IMR-90 (cell line): ENCODE measurements around the gene TRAPPC2L. TPM values are rescaled to one million over a fixed set of nuclear protein-coding genes. Genes with fewer than 3 reads are reported as not detected.

Source experiments
- ATAC-seq: fragments of 200-7000 bp; cut with Tn5 transposase; 2 replicates; pipeline ENCODE4 v1.9.1; 2020; ENCODE audit warnings: low read depth, mild to moderate bottlenecking, moderate library complexity
- BruUV-seq: library from RNA; stranded (reverse); fragments of 400-500 nt; replicated peaks from 2 replicates; lab custom pipeline; 2021; lab: Mats Ljungman, UMichigan
- CTCF ChIA-PET: fragments of 300-600 bp; formaldehyde crosslinking; extraction: SDS; loops from one replicate; lab custom pipeline; 2021; ENCODE audit warnings: antibody characterized with exemption; lab: Yijun Ruan, JAX
- POLR2A ChIA-PET: fragments of 300-600 bp; sonication (Branson Sonifier 250); formaldehyde crosslinking; loops from one replicate; lab custom pipeline; 2022; ENCODE audit warnings: antibody characterized with exemption; ENCODE audit not compliant: unreplicated experiment; lab: Charles Lee
- DNase-seq: peaks from one replicate; pipeline ENCODE4 v3.0.0; 2013
- H2AFZ ChIP-seq: replicated peaks from 2 replicates; pipeline ENCODE3; 2013; ENCODE audit warnings: low read length, mild to moderate bottlenecking; ENCODE audit not compliant: poor library complexity
- H2AK5ac ChIP-seq: 2 replicates; pipeline ENCODE4 v1.6.1; 2013; ENCODE audit warnings: low read depth, low read length, inconsistent platforms
- H2AK9ac ChIP-seq: replicated peaks from 2 replicates; pipeline ENCODE3; 2013; ENCODE audit warnings: mild to moderate bottlenecking, low read depth, low read length, moderate library complexity; ENCODE audit not compliant: poor library complexity
- H2BK120ac ChIP-seq: 2 replicates; pipeline ENCODE4 v1.6.1; 2013; ENCODE audit warnings: low read depth, low read length, inconsistent platforms
- H2BK15ac ChIP-seq: 3 replicates; pipeline ENCODE4 v1.6.1; 2013; ENCODE audit warnings: low read depth, low read length, inconsistent platforms
- H2BK20ac ChIP-seq: 2 replicates; pipeline ENCODE4 v1.6.1; 2013; ENCODE audit warnings: low read depth, mild to moderate bottlenecking, inconsistent platforms, low read length, moderate library complexity
- H2BK5ac ChIP-seq: 2 replicates; pipeline ENCODE4 v1.6.1; 2013; ENCODE audit warnings: mild to moderate bottlenecking, low read depth, low read length, inconsistent platforms; ENCODE audit not compliant: poor library complexity, severe bottlenecking
- H3K14ac ChIP-seq: replicated peaks from 2 replicates; pipeline ENCODE4 v1.6.1; 2013; ENCODE audit warnings: low read depth, low read length, inconsistent platforms
- H3K18ac ChIP-seq: 2 replicates; pipeline ENCODE4 v1.6.1; 2013; ENCODE audit warnings: low read depth, low read length, control low read depth
- H3K23ac ChIP-seq: 2 replicates; pipeline ENCODE4 v1.6.1; 2013; ENCODE audit warnings: low read depth, low read length, inconsistent platforms
- H3K27ac ChIP-seq: 2 replicates; pipeline ENCODE4 v1.5.1; 2013; ENCODE audit warnings: mild to moderate bottlenecking, control low read depth, low read length; ENCODE audit not compliant: insufficient read depth
- H3K27me3 ChIP-seq: 2 replicates; pipeline ENCODE4 v1.6.1; 2013; ENCODE audit warnings: low read length; ENCODE audit not compliant: control insufficient read depth, insufficient read depth
- H3K36me3 ChIP-seq: 2 replicates; pipeline ENCODE4 v1.6.1; 2013; ENCODE audit warnings: low read length, mixed read lengths; ENCODE audit not compliant: control insufficient read depth, insufficient read depth
- H3K4ac ChIP-seq: 2 replicates; pipeline ENCODE4 v1.6.1; 2013; ENCODE audit warnings: low read depth, low read length, inconsistent platforms
- H3K4me1 ChIP-seq: 2 replicates; pipeline ENCODE4 v1.6.1; 2013; ENCODE audit warnings: low read length, mixed read lengths; ENCODE audit not compliant: control insufficient read depth, insufficient read depth
- H3K4me2 ChIP-seq: 2 replicates; pipeline ENCODE4 v1.6.1; 2013; ENCODE audit warnings: low read depth, mild to moderate bottlenecking, control low read depth, low read length, moderate library complexity
- H3K4me3 ChIP-seq: 2 replicates; pipeline ENCODE4 v1.5.1; 2013; ENCODE audit warnings: low read depth, mild to moderate bottlenecking, control low read depth, low read length, moderate library complexity; ENCODE audit not compliant: insufficient read depth
- H3K56ac ChIP-seq: 2 replicates; pipeline ENCODE4 v1.6.1; 2013; ENCODE audit warnings: low read length, inconsistent platforms; ENCODE audit not compliant: insufficient read depth; ENCODE audit errors: extremely low read depth
- H3K79me1 ChIP-seq, 2 experiments: 2 replicates each; pipeline ENCODE4 v1.6.1; 2013; ENCODE audit warnings: low read length in 2 of 2, inconsistent platforms in 1 of 2, low read depth in 1 of 2
- H3K9ac ChIP-seq: 2 replicates; pipeline ENCODE4 v1.6.1; 2013; ENCODE audit warnings: low read depth, low read length, control low read depth
- H3K9me1 ChIP-seq: 2 replicates; pipeline ENCODE4 v1.6.1; 2013; ENCODE audit warnings: low read length, inconsistent platforms; ENCODE audit not compliant: insufficient read depth
- H3K9me3 ChIP-seq: 2 replicates; pipeline ENCODE4 v1.6.1; 2013; ENCODE audit warnings: low read length; ENCODE audit not compliant: control insufficient read depth, insufficient read depth
- H4K20me1 ChIP-seq: 2 replicates; pipeline ENCODE4 v1.6.1; 2013; ENCODE audit warnings: low read length, inconsistent platforms; ENCODE audit not compliant: insufficient read depth
- H4K5ac ChIP-seq: 2 replicates; pipeline ENCODE4 v1.6.1; 2013; ENCODE audit warnings: mild to moderate bottlenecking, low read depth, low read length, control low read depth
- H4K8ac ChIP-seq, 2 experiments: 2 replicates each; pipeline ENCODE4 v1.6.1; 2013; ENCODE audit warnings: low read depth in 2 of 2, low read length in 2 of 2, control low read depth in 1 of 2, inconsistent platforms in 1 of 2
- H4K91ac ChIP-seq: 2 replicates; pipeline ENCODE4 v1.6.1; 2013; ENCODE audit warnings: low read depth, low read length, inconsistent platforms; ENCODE audit not compliant: insufficient read depth
- BHLHE40 ChIP-seq: fragments of 150-350 bp; IDR thresholded peaks from 2 replicates; pipeline ENCODE4 v1.6.1; 2016; ENCODE audit warnings: mild to moderate bottlenecking, low read depth, low read length
- CEBPB ChIP-seq: IDR thresholded peaks from 2 replicates; pipeline ENCODE4 v1.6.1; 2012; ENCODE audit warnings: low read depth, low read length, improper control_type of control experiment
- CHD1 ChIP-seq: IDR thresholded peaks from 2 replicates; pipeline ENCODE4 v1.6.1; 2012; ENCODE audit warnings: low read depth, low read length, improper control_type of control experiment
- FOS ChIP-seq: fragments of 150-350 bp; IDR thresholded peaks from 2 replicates; pipeline ENCODE4 v1.6.1; 2016; ENCODE audit warnings: low read depth, low read length
- MAFK ChIP-seq: IDR thresholded peaks from 2 replicates; pipeline ENCODE4 v1.6.1; 2012; ENCODE audit warnings: low read depth, low read length, improper control_type of control experiment
- MAZ ChIP-seq: IDR thresholded peaks from 2 replicates; pipeline ENCODE4 v1.6.1; 2012; ENCODE audit warnings: low read depth, mild to moderate bottlenecking, low read length, improper control_type of control experiment, moderate library complexity, borderline replicate concordance
- MXI1 ChIP-seq: IDR thresholded peaks from 2 replicates; pipeline ENCODE4 v1.6.1; 2012; ENCODE audit warnings: low read depth, mild to moderate bottlenecking, low read length, moderate library complexity, borderline replicate concordance
- NFE2L2 ChIP-seq: fragments of 150-350 bp; IDR thresholded peaks from 2 replicates; pipeline ENCODE4 v1.6.1; 2016; ENCODE audit warnings: low read depth, mild to moderate bottlenecking, low read length
- POLR2A ChIP-seq: IDR thresholded peaks from 2 replicates; pipeline ENCODE4 v1.6.1; 2012; ENCODE audit warnings: mild to moderate bottlenecking, low read depth, low read length
- RAD21 ChIP-seq: IDR thresholded peaks from 2 replicates; pipeline ENCODE4 v1.6.1; 2012; ENCODE audit warnings: low read length, improper control_type of control experiment
- RCOR1 ChIP-seq: IDR thresholded peaks from 2 replicates; pipeline ENCODE4 v1.6.1; 2012; ENCODE audit warnings: mild to moderate bottlenecking, low read length, improper control_type of control experiment; ENCODE audit not compliant: insufficient replicate concordance
- RFX5 ChIP-seq: IDR thresholded peaks from 2 replicates; pipeline ENCODE4 v1.8.0; 2012; ENCODE audit warnings: low read depth, mild to moderate bottlenecking, low read length, moderate library complexity
- SMC3 ChIP-seq: fragments of 150-350 bp; IDR thresholded peaks from 2 replicates; pipeline ENCODE4 v1.6.1; 2016; ENCODE audit warnings: low read depth, mild to moderate bottlenecking, antibody characterized with exemption, low read length, moderate library complexity
- WGBS, 2 experiments: methylation state at CpG; one replicate each; pipeline versions ENCODE4 v1.1.5 to v1.1.7; 2013; ENCODE audit warnings: missing lambda C conversion rate in 2 of 2; ENCODE audit not compliant: insufficient read length in 1 of 2; ENCODE audit errors: extremely low coverage in 2 of 2; 5-methylcytosine and 5-hydroxymethylcytosine counted together
- dilution Hi-C: fragments of 300-500 bp; cut with HindIII; formaldehyde crosslinking; loops from one replicate; pipeline ENCODE4 v1.14.3; 2018; ENCODE audit warnings: low sequenced_read_pairs; ENCODE audit not compliant: unreplicated experiment
- in situ Hi-C: fragments of 300-500 bp; cut with MboI; formaldehyde crosslinking; loops from 3 replicates; pipeline ENCODE4 v1.14.3; 2019; ENCODE audit warnings: low sequenced_read_pairs, inconsistent platforms, mixed read lengths
- intact Hi-C: fragments of 100-400 bp; cut with micrococcal nuclease; formaldehyde crosslinking; loops from 2 replicates; pipeline ENCODE4 v1.10.0; 2022
- polyA plus RNA-seq, 3 experiments: library from polyadenylated mRNA; depleted of rRNA; stranded (reverse); fragments of >200 nt; gene quantifications; 2 replicates each; pipeline ENCODE4 v1.2.3, GENCODE V29; 2012; ENCODE audit warnings: low replicate concordance in 1 of 3
- total RNA-seq: library from RNA; depleted of rRNA; stranded (reverse); fragments of >200 nt; gene quantifications from 2 replicates; pipeline ENCODE4 v1.2.3, GENCODE V29; 2012
- TF ChIP-seq, protein P1 (sequence below): conservative IDR thresholded peaks from 2 replicates; pipeline ENCODE4 v1.5.1; 2012; ENCODE audit warnings: mild to moderate bottlenecking, low read depth, low read length, improper control_type of control experiment
- TF ChIP-seq, protein P2 (sequence below): fragments of 150-350 bp; IDR thresholded peaks from 2 replicates; pipeline ENCODE4 v1.6.1; 2017; ENCODE audit warnings: mild to moderate bottlenecking, antibody characterized with exemption, low read length, low read depth

TRAPPC2L gene
- total and polyA plus RNA-seq, 2 of the 4 experiments (the other 2 are of a cell fraction): 102 to 109 TPM

DNA sequence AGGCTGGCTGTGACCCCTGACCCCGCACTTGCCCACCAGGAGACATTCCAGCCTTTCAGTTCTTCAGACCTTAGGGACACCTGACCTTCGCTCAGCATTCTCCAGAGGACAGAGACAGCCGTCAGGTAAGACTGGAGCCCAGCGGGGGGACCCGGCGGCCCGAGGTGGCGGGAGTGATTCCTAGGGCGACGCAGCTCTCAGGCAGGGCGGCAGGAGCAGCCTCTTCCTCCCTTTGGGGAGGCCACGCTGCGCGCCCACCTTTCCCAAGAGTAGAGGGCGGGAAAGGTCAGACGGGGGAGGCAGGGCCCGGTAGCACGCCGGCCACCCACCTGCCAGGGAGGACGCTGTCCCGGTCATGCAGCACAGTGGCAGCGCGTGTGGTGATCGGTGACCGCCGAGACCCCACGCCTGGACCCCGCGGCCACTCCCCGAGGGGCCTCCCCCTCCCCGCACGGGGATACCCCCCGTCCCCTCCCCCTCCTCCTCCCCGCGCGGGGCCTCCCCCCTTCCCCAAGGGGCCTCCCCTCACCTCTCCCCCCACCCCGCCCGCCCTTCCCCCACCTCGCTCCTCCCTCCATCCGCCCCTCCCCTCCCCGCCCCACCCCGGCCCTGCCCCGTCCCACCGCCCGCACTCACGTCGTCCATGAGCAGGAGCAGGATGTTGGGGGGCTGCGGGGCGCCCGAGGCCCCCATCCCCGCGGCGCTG lies 652 bp upstream of the TRAPPC2L start:
- POLR2A ChIA-PET: interaction anchor here (0.8 kb wide), 1 partner anchor 10 kb away, joined by 3 read pairs; no protein-coding TSS in a partner anchor
- H3K14ac ChIP-seq: peak overlapping the region; percentile 70; the same call in 1 of the 2 replicates
- WGBS, 2 experiments: 23% methylated on average over 9 of the region's 53 CpGs; no CpG with 5 or more reads in 1 of the 2 experiments
- H2AFZ ChIP-seq: peak overlapping the region; percentile 96
- H4K5ac ChIP-seq: no peak overlapping the region
- no peak overlapping the region for H3K56ac ChIP-seq
- peak overlapping the region; percentile 88 for H3K4me3 ChIP-seq
- peaks cover 9 to 38% of the 10 kb centered on the region in 2 experiments for H3K79me1 ChIP-seq
- peaks cover 9% of the 10 kb centered on the region for H3K4me1 ChIP-seq
- no peak for TF ChIP-seq CHD1
- TF ChIP-seq SMC3: no peak
- no peak for TF ChIP-seq NFE2L2
- no peak for TF ChIP-seq MAFK
- TF ChIP-seq, protein P1, sequence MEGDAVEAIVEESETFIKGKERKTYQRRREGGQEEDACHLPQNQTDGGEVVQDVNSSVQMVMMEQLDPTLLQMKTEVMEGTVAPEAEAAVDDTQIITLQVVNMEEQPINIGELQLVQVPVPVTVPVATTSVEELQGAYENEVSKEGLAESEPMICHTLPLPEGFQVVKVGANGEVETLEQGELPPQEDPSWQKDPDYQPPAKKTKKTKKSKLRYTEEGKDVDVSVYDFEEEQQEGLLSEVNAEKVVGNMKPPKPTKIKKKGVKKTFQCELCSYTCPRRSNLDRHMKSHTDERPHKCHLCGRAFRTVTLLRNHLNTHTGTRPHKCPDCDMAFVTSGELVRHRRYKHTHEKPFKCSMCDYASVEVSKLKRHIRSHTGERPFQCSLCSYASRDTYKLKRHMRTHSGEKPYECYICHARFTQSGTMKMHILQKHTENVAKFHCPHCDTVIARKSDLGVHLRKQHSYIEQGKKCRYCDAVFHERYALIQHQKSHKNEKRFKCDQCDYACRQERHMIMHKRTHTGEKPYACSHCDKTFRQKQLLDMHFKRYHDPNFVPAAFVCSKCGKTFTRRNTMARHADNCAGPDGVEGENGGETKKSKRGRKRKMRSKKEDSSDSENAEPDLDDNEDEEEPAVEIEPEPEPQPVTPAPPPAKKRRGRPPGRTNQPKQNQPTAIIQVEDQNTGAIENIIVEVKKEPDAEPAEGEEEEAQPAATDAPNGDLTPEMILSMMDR: no peak
- no peak for TF ChIP-seq MAZ
- no peak for TF ChIP-seq RCOR1
- no peak for TF ChIP-seq RFX5
- TF ChIP-seq BHLHE40: no peak
- TF ChIP-seq RAD21: no peak
- TF ChIP-seq MXI1: no peak
- TF ChIP-seq, protein P2, sequence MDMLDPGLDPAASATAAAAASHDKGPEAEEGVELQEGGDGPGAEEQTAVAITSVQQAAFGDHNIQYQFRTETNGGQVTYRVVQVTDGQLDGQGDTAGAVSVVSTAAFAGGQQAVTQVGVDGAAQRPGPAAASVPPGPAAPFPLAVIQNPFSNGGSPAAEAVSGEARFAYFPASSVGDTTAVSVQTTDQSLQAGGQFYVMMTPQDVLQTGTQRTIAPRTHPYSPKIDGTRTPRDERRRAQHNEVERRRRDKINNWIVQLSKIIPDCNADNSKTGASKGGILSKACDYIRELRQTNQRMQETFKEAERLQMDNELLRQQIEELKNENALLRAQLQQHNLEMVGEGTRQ: no peak
- no peak for TF ChIP-seq FOS
- TF ChIP-seq CEBPB: no peak
- no peak for TF ChIP-seq POLR2A
- peak overlapping the region in 1 of 2 experiments; percentile 33; a peak in 1 of 4 replicates for H4K8ac ChIP-seq
- no peak overlapping the region for H2BK120ac ChIP-seq
- H3K27me3 ChIP-seq: no peaks in the 10 kb centered on the region
- H2BK20ac ChIP-seq: no peak overlapping the region
- 0 out of 2 replicates have a peak, but pooled peaks cover 4% of the 10 kb centered on the region for H3K9me1 ChIP-seq
- no peaks in the 10 kb centered on the region for H3K9me3 ChIP-seq
- H2BK5ac ChIP-seq: peak overlapping the region; percentile 91
- no peak overlapping the region for H2BK15ac ChIP-seq
- peak overlapping the region; percentile 82 for H2AK5ac ChIP-seq
- H3K4me2 ChIP-seq: peak overlapping the region; percentile 72
- dilution Hi-C loops (no loop called here), in situ Hi-C loops (no loop called here), intact Hi-C loops (loop anchor here (2.0 to 5.0 kb wide), 2 partner anchors 71 to 361 kb away; partner anchors contain the start of gene ZNF778)
- no TSS peak for BruUV-seq
- peak overlapping the region; percentile 86 for H3K27ac ChIP-seq
- H3K4ac ChIP-seq: peak overlapping the region; percentile 76
- H2AK9ac ChIP-seq: peak overlapping the region; percentile 96
- H3K36me3 ChIP-seq: peaks cover 22% of the 10 kb centered on the region
- CTCF ChIA-PET: interaction anchor here (1.5 to 2.0 kb wide), 3 partner anchors 29 to 46 kb away, joined by 3 to 7 read pairs (median 7); partner anchors contain the start of gene APRT
- H3K9ac ChIP-seq: peak overlapping the region; percentile 63
- no peak overlapping the region; the same call in 1 of the 2 replicates for H3K23ac ChIP-seq
- no peak overlapping the region; the same call in 1 of the 2 replicates for H4K91ac ChIP-seq
- no peak overlapping the region for H3K18ac ChIP-seq
- ATAC-seq (peak; percentile 55), DNase-seq (no peak)
- peaks cover 18% of the 10 kb centered on the region for H4K20me1 ChIP-seq
